ENCODE data around the gene ATP5PD.
"Not testable (repeated sequence)": the region's sequence is repeated elsewhere in the genome, so short reads cannot be mapped to it uniquely, and the experiment has no call there.

Gene ATP5PD

DNA sequence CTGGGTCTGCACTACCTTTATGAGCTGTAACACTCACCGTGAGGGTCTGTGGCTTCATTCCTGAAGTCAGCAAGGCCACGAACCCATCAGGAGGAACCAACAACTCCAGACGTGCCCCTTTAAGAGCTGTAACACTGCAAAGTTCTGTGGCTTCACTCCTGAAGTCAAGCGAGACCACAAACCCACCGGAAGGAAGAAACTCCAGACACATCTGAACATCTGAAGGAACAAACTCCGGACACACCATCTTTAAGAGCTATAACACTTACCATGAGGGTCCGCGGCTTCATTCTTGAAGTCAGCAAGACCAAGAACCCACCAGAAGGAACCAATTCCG is 21.4 kb downstream of the ATP5PD start:
- not testable (repeated sequence) for DNase-seq

DNA sequence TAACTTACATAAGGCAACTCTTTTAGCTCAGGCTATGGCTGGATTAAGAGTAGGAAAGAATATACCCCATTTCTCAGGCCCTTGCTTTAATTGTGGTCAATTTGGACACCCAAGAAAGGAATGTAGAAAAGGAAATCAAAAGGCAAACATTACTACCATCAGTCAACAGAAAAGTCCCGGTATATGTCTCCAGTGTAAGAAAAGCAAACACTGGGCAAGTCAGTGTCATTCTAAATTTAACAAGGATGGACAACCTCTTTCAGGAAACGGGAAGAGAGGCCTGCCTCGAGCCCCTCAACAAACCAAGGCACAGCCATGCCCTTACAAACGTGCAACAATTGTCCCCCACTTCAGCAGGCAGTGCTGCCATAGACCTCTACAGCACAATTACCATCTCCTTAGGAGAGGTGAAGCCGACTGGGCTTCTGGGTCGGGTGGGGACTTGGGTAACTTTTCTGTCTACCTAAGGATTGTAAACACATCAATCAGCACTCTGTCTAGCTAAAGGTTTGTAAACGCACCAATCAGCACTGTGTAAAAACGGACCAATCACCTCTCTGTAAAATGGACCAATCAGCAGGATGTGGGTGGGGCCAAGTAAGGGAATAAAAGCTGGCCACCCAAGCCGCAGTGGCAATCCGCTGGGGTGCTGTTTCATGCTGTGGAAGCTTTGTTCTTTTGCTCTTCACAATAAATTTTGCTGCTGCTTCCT is 21.9 kb downstream of the ATP5PD start:
- DNase-seq = no peak

DNA sequence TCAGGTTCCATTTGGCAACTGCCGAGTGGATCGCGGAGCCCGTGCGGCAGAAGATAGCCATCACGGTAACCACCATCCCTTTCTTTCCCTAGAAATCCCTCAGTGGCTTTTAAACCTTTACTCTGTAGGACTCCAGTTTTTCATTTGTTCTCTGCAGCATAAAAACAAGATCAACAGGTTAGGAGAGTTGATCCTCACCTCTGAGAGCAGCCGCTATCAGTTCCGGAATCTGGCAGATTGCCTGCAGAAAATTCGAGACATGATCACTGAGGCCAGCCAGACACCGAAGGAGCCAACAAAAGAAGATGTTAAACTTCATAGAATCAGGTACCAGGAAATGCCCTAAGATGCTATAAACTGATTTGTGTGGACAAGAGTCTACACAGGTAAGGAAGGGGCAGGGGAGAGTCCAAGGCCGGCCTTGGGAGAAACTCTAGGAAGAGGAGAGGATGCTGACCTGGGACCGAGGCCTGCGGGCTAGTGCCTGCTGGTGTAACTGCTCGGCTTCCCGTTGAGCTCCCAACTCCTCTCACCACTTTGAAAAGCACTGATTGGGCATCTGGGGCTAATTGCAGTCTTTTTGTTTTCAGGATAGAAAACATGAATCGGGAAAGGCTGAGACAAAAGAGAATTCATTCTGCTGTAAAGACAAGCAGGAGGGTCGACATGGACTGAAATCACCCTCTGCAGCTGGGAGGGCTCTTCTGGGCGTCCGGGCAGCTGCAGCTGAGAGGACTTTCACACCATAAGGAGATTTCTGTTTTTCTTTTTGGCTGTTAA is 26.2 kb downstream of the ATP5PD start:
- DNase-seq = peak in 28 of 56 donors; percentile 7 to 75 (median 42)

DNA sequence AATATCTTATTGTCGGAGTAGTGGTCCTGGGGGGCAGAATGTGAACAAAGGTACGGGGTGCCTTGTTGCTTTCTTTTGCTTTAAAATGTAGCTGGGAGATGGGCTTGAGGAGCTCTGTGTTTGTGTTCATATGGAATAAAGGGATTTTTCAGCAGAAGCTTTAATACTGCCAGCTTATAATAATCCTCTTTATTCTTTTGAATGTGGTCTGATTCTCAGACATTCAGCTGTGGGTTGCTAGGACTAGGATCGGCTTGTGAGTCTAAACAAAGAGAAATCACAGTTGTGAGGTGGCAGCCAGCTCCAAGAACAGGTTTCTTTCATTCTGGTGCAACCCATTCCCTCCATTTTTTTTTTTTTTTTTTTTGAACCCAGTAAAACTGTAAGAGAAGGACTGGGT is 27.1 kb downstream of the ATP5PD start:
- DNase-seq = peak in 5 of 56 donors; percentile 3 to 43 (median 21)

DNA sequence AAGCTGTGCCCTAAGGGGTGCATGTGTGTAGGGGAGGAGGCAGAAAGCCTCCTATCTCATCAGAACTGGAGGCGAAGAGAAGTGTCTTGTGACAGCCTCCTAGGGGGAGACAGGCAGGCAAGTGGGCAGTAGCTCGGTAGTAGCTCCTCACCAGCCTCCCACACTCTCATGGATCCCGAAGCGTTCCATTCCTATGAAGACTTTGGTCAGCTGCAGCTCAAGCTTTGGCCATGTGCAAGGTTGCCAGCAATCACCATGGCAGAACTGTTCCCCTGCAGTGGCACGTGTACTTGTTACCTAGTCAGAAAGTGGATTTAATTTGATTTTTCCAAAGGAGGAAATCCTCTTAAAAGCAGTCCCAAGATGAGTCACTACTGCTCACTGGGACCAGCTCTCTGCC is 27.6 kb downstream of the ATP5PD start:
- DNase-seq = peak in 4 of 56 donors; percentile 4 to 18 (median 13)

DNA sequence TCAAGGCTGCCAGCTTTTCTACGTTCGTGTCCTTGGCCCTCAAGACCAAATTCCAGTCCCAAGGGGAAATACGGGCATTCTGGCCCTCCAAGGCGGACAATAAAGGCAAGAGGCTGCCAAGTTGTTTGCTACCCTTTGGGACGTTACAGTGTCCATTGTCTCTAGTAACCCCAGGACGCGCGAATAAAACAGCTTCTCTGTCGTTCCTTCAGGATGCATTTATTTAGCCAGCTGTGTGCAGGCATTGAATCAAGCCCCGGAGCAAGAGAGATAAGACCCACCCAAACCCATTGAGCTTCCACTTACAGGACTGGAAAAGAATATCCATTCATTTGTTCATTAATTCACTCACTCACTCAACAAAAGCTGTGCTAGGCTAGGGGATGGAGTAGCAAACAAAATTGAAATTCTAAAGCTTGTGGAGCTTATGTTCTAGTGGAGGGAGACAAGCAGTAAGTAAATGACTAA is 33.6 kb downstream of the ATP5PD start:
- no peak for DNase-seq

DNA sequence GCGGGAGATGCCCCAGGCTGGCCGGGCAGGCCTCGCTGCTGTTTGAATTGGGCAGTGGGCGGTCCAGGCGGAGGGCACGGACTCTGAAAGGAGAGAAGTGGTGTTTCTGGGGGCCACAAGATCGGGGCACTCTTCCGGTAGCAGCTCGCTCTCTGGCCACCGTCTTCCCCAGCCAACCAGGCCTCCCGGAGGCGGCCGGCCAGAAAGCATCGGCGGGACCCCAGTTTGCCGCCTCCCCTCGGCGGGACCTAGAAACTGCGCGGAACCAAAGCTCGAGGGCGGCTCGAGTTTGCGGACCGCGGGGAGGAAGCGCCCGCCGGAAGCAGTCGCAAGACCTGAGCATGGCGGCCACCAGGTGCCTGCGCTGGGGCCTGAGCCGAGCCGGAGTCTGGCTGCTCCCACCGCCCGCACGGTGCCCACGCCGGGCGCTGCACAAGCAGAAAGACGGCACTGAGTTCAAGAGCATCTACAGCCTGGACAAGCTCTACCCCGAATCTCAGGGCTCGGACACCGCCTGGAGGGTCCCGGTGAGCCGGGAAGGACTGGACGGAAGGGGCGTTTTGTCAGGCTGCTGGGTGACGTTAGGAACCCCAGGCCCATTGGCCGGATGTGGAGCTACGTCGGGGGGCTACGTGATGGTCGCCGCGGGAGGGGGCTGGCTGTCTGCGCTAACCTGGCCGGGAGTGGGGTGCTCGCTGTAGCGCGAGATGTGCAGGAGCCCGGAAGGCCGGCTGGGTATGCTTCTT is 34.2 kb downstream of the ATP5PD start, which contains the start of gene MRPL58:
Gene MRPL58, plus strand, starts transcription at position 325 of the 746 bp plus-strand sequence. Its CDS starts 17 bp downstream, at position 342.
- DNase-seq = peak in 55 of 56 donors; percentile 42 to 90 (median 79)

DNA sequence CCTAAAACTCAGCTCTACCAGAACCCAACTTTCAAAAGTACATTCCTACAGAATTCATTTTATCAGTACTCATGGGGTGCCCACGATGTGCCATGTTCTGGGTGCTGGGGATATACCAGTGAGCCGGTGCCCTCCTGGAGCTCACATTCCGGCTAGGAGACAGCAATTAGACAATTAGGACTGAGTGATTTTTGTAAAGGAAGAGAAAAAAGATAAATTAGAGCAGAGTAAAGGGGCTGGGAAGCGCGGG is 34.7 kb downstream of the ATP5PD start:
- DNase-seq = peak in 2 of 56 donors; percentile 48 to 61

DNA sequence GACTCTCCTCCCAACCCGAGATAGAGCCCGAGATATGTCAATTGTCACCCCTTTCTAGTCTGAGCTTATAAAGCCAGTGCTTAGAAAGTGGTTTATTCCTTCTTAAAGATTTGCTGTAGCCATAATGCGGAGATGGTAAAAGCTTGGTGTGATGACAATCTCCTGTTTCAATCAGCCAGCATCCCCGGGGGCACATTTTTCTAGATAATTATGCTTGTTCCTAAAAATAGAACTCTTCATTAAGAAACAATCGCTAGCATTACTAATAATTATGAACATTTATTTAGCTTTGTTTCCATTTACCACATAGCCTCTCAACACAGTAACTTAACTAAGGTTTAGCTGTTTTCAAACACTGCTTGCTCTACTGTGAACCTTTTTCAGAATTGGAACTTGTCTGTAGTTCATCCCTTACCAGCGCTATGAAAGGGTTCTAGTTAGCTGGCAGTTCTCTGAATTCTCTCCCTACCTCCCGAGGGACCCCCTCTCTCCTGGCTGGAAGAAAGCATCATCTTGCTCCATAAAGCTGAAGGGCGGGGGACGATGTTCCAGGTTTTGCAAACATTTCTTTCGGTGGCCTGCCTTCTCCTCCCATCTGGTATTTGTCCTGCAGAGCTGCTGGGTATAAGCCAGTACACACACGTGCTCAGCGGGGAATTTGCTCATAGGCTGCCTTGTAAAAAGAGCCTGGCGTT is 35.2 kb downstream of the ATP5PD start:
- peak in 43 of 56 donors; percentile 18 to 73 (median 41) for DNase-seq

DNA sequence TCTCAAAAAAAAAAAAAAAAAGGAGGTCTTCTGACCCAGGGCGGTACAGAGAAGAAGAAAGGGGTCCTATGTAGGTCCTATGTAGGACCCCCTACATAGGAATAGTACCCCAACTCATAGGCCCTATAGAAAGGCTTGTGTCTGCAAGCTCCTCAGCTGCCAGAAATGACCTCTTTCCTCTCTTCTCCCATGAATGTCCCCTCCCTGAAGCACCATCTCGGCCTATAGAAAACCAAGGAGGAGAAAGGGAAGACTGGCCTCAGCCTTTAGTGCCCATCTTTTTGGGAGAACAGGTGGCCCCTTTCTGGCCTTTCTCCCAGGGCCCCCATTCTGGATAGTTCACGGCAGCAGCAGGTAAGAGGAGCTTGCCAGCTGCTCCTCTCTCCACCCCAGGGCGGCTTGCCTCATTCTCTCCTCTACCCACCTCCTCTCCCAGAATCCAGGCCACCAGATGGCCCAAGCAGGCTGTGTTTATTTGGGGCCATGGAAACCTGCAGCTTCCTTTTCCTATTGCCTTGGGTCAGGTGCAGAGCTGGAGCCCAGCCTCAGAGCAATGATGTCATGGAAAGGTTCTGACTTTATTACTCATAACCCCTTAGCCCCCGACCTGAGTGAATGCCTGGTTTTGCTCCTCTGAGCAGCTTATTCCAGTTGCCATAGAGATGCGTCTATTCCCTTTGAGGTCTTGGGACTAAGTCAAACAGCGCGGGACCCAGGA is 35.9 kb downstream of the ATP5PD start:
- no peak for DNase-seq

DNA sequence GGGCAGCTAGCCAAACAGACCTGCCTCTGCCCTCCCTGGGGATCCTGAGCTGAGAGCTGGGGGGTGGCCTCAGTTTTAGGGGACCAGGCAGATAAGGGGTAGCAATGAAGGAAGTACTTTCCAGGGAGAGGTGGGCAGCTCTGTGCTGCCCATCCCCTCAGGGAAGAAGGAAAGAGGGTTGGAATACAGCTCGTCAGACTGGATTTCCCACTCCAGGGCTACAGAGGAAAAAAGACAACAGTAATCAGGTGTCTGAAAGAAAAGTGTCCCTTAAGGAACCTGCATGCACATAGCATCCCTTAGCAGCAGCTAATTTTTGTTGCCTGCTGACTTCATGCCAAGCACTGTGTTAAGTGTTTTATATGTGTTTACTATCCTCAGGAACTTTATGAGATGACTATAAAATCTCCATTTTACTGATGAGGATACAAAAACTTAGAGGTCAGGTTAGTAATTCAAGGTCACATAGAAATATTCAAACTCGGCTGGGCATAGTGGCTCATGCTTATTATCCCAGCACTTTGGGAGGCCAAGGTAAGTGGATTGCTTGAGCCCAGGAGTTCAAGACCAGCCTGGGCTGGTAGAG is 37.5 kb downstream of the ATP5PD start:
- DNase-seq = no peak

DNA sequence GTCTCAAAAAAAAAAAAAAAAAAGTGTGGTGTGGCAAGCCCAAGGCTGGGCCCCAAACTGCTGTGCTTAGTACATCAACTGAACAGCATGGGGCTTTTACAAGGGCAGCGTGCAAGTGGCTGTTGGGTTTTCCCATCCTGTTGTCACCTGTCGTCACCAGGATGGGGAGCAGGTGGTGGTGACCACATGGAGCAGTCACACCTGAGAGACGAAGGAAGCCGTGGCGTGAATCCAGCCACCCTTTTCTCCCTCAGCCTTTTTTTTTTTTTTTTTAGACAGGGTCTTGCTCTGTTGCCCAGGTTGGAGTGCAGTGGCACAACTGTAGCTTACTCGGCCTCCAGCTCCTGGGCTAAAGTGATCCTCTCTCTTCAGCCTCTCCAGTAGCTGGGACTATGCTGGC is 38.4 kb downstream of the ATP5PD start:
- DNase-seq = no peak

DNA sequence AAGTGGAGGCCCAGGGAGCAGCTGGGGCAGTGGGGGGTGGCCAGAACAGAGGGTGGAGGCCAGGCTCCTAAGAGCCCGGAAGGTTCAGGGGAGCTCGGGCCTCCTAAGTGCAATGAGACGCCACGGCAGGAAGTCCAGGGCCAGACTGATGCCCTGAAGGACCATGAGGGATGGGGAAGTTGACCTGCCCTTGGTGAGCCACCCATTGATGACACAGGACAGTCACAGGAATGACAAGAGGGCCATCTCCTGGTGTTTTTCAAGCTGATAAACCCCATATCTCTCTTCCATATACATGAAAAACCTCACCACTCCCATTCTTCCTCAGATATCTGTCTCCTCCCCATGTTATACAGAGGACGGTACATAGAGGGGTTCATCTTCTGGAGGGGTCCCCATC is 40.1 kb downstream of the ATP5PD start:
- no peak for DNase-seq

DNA sequence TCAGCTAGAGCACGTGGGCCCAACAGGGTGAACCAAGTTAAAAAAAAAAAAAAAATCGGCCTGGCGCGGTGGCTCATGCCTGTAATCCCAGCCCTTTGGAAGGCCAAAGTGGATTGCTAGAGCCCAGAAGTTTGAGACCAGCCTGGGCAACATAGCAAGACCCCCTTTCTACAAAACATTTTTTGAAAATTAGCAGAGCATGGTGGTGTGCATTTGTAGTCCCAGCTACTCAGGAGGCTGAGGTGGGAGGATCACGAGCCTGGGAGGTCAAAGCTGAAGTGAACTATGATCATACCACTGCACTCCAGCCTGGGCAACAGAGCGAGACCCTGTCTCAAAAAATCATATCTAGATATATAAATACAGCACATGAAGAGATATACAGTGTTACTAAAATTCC is 40.7 kb downstream of the ATP5PD start:
- DNase-seq = not testable (repeated sequence)

DNA sequence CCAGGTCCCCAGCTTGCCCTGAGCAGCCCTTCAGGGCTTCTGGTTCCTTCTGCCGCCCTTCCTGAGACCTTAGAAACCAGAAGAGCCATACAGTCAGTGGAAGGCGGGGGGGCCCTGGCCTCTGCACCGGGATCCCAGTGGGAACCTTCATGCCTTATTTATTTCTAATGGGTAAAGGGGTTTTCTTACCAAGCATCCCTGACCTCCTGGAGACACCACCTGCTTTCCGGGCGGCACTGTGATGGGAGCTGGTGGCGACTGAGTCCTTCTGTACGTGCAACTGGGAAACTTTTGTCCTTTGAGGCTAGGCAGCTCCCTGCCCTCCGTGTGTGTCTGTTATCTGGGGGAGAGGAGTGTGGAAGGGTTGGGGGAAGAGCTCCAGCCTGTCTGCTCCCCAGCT is 41.5 kb downstream of the ATP5PD start:
- no peak for DNase-seq

DNA sequence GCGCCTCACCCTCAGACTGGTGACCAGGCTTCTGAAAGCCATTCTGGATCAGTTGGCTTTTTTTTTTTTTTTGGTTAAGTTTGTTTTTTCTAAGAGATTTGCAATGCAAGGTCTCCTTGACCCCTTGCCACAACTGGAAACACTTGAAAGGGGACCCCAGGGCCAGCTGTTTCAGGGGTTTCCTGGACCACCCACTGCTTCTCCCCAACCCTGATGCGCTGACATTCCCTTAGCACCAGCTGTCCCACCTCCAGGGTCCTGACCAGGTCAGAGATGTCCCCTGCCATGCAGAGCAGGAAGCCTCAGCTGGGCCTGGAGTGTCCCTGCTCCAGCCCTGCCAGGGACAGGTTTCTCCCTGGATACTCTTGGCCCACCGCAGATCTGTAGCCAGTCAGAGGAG is 42.4 kb downstream of the ATP5PD start:
- no peak for DNase-seq

DNA sequence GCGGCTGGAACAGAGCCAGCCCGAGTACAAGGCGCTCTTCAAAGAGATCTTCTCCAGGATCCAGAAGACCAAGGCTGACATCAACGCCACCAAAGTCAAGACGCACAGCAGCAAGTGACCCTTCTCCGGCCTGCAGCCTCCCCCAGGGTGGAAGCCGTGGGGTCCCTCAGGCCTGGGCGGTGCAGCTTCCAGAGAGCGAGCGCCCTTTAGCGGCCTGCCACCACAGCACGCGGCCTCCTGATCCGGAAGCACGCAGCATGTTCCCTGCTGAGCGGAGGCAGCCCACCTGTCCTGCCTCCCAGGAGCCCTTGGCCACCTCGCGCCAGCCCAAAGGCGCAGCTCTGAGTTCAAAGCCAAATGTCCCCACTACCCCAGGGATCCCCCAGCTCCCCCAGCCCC is 42.8 kb downstream of the ATP5PD start:
- no peak for DNase-seq

DNA sequence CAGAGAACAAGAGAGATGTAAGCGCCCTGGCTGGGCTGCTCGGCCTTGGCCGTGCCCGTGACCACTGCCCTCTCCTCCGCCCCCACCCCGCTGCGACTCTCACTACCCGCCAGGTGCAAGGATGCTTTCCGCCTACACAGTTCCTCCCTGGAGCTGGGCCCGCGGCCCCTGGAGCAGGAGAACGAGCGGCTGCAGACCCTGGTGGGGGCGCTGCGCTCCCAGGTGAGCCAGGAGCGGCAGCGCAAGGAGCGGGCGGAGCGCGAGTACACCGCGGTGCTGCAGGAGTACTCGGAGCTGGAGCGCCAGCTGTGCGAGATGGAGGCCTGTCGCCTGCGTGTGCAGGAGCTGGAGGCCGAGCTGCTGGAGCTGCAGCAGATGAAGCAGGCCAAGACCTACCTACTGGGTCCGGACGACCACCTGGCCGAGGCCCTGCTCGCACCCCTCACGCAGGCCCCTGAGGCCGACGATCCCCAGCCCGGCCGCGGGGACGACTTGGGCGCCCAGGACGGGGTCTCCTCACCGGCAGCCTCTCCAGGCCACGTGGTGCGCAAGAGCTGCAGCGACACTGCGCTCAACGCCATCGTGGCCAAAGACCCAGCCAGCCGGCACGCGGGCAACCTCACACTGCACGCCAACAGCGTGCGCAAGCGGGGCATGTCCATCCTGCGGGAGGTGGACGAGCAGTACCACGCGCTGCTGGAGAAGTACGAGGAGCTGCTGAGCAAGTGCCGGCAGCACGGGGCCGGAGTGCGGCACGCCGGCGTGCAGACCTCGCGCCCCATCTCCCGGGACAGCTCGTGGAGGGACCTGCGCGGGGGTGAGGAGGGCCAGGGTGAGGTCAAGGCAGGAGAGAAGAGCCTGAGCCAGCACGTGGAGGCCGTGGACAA is 43.5 kb downstream of the ATP5PD start:
- no peak for DNase-seq
